Tongue (tissue), 2 donors: ENCODE data around the gene TMED4. TPM values are rescaled to one million over a fixed set of nuclear protein-coding genes. Genes with fewer than 3 reads are reported as not detected.

Source experiments
- DNase-seq: peaks from one replicate; pipeline ENCODE4 v3.0.0-alpha.2; 2015
- total RNA-seq: library from RNA; depleted of rRNA; stranded (reverse); fragments of >200 nt; gene quantifications from one replicate; pipeline ENCODE4 v1.2.3, GENCODE V29; 2014

The TMED4 gene
- total RNA-seq, 1 donor from 2014 or later, result 255 TPM

DNA sequence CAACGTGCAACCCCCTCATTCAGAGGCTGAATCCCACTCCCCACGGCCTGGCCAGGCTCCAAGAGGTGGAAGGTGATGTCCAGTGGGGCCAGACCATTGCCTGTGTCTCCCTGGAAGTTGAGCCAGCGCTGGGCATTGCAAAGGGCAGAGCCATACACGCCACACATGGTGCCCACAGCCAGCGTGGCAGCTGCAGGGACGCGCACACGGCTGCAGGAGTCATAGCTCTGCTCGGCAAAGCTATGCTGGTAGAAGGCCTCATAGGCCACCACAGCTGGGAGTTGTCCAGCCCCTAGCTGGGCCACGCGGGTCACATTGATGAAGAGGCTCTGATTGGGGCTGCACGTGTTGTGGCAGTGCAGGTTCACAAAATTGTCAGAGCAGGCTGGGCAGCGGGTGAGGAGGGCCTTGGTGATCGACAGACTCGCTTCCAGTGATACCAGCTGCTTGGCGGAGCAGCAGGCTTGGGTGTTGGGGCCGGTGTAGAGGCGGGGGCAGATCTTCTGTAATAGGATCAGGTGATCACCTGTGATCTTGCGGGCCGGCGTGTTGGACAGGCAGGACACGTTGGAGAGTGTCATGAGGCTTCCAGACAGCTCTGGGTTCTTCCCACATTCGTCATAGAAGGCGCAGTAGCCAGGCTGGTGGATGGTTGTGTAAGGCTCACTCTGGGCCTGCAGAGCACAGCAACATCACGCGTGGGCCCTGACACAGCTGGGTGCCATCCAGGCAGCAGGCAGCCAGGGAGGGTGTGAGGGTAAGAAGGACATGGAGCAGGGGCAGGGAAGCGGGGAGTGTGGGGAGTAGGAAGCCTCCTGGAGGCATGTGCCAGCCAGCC is 42.1 kb downstream of the TMED4 start:
- no peak for DNase-seq

DNA sequence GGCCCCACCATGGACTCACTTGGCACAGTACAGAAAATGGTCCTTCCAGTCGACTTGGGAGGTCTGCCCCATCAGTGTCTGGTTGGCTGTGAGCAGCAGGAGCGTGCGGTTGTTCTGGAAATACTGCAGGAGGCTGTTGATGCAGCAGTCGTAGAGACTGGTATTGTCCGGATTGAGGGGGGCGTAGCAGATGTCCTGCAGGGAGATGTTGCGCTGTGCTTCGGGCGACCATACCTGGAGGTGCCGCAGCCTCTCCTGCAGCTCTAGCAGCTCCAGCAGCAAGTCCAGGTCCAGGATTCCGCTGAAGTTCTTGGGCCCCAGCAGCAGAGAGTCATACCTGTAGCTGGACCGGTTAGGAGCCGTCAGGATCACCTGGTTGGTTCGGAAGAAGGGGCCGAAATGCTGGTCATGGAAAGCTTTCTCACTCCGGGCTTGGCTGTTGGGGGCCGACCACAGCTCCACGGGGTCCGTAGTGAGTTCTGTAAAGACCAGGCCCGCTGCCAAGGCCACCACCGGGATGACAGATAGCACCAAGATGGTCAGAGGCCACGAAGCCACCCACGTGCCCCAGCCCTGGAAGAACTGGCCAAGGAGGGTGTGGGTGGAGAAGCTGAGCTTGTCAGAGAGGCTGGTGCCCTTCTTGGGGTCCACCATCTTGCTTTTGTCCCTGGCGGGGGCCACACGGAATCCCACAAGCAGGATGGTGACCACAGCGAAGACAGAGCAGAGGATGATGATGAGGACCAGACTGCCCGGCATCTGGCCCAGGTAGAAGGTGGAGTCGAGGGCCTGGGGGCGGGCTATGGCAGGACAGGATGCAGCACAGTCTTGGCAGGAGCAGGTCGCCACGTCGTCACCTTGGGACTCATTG is 43.0 kb downstream of the TMED4 start:
- no peak for DNase-seq

DNA sequence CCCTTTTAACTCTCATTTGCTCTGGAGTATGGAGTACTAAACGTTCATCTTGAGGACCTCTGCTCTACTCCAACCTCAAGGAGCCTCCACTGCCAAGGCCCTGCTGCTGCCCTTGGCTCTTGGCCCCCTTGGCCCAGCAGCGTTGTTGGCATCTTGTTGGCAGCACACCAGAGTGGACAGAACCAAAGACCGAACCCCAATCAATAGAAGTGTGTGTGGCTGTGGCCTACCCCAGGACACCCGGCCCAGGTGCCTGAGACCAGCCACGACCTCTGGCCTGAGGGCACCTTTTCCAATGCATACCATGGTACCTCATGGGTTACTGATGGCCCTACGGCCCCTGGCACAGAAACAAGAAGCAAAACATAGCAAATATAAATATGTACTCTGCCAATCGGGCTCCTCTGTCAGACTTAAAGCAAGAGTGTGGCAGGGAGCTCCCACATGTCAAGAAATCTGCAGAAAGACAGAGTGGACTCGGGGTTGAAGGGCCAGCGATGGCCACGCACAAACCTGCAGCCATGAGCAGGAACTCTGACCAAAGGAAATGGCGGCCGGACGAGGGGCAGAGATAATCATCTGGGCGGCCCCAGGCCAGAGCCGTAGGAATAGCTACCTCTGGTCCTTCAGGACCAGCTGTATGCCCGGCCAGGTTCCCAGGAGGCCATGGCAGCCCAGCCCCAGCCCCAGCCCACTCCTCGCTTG is 43.8 kb downstream of the TMED4 start:
- DNase-seq, result no peak

GRCh38 chr7:44537442-44537841 is 44.6 kb downstream of the TMED4 start:
- no peak for DNase-seq

DNA sequence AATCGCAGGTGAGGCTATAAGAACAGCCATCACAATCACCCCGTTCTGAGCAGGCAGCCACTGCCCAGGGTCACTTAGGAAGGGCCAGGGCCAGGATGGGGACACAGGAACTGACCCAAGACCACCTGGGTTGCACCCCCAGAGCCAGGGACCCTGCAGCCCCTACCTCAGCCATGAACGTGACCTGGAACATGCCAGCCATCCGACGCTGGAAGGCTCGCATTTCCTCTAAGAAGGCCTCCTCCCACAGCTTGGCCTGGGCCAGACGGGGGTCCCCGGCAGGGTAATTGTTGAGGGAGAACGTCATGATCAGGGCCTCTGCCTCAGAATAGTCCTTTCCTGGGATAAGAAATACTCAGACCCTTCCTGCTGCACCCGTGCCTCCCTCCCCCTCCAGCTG is 45.9 kb downstream of the TMED4 start:
- DNase-seq, result no peak

DNA sequence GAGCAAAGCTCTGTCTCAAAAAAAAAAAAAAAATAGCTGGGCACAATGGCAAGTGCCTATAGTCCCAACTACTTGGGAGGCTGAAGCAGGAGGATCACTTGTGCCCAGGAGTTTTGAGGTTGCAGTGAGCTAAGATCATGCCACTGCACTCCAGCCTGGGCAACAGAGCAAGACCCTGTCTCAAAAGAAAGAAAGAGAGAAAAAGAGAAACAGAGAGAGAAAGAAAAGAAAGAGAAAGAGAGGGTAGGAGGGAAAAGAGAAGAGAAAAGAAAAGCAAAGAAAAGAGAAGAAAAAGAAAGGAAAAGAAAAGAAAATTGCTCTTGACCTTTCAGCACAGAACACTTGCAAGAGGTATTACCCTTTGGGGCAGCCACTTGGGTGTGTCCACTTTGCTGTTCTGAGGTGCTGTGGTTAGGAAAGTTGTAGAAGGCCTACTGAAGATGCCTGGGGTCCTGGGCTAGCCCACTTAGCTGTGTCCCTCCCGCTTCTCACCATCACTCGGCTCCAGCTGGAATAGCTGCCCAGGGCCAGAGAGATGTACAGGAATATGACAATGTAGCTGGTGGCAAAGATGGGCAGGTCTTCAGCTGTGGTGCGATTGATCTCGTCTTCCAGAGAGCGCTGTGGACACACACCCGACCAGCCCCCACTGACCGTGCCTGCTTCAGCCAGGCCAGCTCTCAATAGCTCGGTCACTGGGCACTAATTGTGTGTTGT is 46.5 kb downstream of the TMED4 start:
- DNase-seq, result no peak

DNA sequence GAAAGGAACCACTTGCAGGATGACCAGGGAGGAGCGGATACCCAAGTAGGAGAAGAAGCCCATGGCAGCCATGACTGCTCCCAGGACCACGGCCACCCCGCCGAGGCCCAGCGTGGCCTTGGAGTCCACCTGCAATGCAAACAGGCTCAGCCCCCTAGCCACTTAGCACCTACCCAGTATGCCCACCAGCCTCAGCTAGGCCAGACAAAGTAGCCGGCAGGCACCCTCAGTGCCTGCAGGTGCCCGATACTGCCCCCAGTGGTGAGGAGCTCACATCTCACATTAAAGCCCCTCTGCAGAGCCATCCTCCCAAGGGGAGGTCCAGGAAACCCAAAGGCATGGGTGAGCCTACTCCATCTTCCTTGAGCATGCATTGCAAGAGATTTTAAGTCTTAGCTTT is 47.5 kb downstream of the TMED4 start:
- DNase-seq, result peak; percentile 44

GRCh38 chr7:44534087-44534486 is 47.9 kb downstream of the TMED4 start:
- DNase-seq, result peak; percentile 14

GRCh38 chr7:44533301-44534055 is 48.6 kb downstream of the TMED4 start:
- no peak for DNase-seq

GRCh38 chr7:44531421-44532380 is 50.3 kb downstream of the TMED4 start:
- DNase-seq, result no peak

DNA sequence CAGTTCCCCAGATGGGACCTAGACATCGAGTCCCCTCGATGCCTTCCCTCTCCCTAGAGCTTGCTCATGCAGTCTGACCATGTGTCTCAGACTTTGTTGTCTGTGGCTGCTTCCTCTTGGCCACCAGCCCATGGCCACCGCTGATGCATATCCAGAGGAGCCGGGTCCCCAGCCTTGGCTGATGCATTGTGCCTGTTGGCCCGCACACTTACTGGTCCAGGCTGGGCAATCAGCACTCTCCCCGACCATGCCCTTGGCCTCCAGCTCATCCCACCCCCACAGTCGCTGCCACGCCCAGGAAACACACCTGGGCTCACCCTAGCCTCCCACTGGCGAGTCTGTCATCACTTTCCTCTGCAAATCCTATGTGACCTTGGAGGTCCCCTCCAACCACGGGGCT is 51.0 kb downstream of the TMED4 start:
- no peak for DNase-seq

Other genes with a start within 250 kb of the TMED4 start
- gene NUDCD3, start 91.6 kb downstream of the TMED4 start, total RNA-seq, result 88.2 TPM
- gene NPC1L1, start 40.9 kb downstream of the TMED4 start, total RNA-seq, result not detected
- gene DDX56, start 8.3 kb downstream of the TMED4 start, total RNA-seq, result 49.4 TPM
- 198 TPM for gene OGDH, start 24.4 kb upstream of the TMED4 start, total RNA-seq
- 9.6 TPM for gene ZMIZ2, start 166.6 kb upstream of the TMED4 start, total RNA-seq
- gene PPIA, start 214.4 kb upstream of the TMED4 start, total RNA-seq, result 1,146 TPM